DMS153 treated with DMSO at 0.1 percent for 48 hours (cell line): ENCODE results near the gene PCBP3.

Experiments used
- DNase-seq: peaks from one replicate; lab custom pipeline; 2025; ENCODE audit not compliant: unreplicated experiment; lab: John Stamatoyannopoulos, UW

PCBP3 gene

GRCh38 chr21:45723049-45723958 lies 79.8 kb downstream of the PCBP3 start:
- DNase-seq = no peak

DNA sequence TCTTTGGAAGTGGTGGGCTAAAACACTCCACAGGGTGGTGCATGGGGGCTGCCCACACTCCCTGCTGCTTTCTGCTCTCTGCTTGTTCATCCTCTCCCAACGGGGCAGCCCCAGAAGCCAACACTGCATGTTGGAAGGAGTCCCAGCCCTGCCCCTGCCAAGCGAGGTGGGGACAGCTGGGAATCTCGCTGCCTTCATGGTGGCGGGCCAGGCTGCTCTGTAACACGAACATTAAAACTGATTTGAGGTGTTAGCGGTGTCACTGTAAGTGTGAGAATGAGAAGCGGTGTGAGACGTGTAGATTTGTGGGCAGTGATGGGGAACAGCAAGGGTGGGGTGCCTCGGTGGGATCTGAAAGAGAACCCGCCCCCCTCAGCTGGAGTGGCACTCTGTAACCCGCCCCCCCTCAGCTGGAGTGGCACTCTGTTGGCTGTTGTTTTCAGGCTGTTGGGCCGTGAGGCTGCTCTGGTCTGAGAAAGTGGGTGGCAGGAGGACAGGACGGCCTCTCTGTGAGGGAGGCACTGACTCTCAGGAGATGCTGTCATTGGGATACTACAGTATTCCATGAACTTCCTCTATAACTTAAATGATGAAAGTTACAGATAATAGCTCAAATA lies 80.9 kb downstream of the PCBP3 start:
- DNase-seq = no peak

- DNase-seq = no peak
These were observed 81.7 kb downstream of the PCBP3 start for GRCh38 chr21:45724994-45725843.

DNA sequence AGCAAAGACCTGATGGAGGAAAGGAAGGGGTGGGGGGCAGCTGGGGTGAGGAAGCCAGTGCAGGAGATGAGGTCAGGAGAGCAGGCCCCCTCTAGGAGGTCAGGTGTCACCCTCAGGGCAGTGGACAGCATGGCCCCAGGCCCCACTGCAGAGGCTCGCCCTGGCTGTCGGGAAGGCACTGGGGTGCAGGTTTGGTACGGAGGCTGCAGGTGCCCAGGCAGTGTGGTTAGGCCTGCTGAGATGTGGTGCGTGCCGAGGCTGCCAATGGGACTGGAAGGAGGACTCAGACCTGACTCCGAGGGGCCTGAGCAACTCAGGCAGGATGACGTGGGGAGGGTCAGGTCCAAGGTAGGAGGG lies 82.3 kb downstream of the PCBP3 start:
- DNase-seq = no peak

DNA sequence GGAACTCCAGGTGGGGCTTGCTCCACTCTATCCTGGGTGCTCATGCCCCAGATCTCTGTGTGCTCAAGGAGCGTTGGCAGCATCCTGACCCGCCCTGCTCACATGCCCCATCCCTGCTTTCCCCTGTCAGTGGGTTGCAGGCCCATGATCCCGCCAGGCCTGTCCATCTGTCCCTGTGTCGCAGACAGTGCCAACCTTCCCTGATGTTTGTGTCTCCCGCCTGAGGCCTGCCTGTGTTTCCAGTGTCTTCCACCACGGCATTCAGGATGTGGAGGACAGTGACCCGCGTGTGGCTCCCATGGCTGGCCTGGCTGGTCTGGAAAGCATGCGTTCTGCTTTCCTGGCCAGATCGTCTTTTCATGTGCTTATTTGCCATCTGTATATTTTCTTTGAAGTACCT lies 82.9 kb downstream of the PCBP3 start:
- no peak for DNase-seq

- DNase-seq = no peak
These were observed 83.9 kb downstream of the PCBP3 start for GRCh38 chr21:45727390-45727789.

GRCh38 chr21:45735259-45736000 lies 91.9 kb downstream of the PCBP3 start:
- DNase-seq = no peak

DNA sequence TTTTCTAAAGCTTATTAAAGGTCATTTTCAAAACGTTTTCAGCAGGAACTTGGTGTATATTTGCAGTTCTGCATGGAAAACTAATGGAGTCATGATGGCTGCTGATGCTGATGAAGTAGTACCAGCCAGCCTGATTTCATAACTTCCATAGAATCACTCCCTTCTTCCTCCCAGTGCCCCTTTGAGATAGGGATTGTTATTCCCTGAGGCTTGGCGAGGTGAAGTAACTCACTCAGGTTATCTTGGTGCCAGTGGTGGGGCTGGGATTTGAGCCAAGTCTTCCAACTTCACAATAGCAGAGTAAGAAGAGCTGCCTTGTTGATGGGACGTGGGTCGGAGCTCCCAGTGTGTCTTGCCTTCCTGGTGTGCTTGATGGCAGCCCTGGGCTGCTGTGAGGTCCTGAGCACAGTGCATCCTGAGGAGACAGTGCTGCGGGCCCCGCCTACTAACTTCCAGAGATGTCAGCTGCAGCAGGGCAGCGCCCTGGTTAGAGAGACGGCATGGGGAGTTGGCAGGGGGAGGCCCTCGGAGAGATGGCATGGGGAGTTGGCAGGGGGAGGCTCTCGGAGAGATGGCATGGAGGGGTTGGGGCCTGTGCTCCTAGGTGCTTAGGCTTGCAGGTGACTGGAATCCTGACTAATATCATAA lies 92.6 kb downstream of the PCBP3 start:
- no peak for DNase-seq

- DNase-seq = no peak
These were observed 93.4 kb downstream of the PCBP3 start for GRCh38 chr21:45736690-45737484.

DNA sequence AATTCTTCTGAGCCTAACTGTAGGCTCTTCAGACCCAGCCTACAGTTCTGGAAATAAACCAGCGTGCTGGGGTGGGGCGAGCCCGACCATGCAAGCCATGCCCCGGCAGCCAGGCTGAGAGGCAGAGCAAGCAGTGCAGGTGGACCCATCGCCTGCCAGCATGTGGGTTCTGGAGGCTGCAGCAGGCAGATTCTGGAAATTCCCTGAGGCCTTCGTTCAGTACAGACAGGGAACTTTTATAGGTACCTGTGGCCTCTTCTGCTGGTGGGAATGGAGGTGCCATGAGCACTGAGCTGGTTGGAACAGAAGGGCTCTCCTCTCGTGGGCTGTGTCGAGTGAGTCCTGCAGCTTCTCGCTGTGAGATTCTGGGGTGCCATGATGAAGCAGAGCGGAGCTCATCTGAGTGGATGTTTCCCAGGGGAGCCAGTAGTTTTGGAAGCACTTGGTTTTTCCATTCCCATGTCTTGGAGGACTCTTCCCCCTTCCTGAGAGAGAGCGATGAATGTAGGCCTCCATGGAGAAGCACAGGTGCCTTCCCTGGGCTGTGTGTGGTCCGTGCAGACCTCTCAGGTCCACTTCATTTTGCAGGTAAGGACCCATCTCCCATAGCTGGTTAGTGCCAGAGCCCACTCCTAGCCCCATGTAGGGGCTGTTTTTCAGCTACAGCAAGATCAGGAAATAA lies 94.1 kb downstream of the PCBP3 start:
- no peak for DNase-seq

DNA sequence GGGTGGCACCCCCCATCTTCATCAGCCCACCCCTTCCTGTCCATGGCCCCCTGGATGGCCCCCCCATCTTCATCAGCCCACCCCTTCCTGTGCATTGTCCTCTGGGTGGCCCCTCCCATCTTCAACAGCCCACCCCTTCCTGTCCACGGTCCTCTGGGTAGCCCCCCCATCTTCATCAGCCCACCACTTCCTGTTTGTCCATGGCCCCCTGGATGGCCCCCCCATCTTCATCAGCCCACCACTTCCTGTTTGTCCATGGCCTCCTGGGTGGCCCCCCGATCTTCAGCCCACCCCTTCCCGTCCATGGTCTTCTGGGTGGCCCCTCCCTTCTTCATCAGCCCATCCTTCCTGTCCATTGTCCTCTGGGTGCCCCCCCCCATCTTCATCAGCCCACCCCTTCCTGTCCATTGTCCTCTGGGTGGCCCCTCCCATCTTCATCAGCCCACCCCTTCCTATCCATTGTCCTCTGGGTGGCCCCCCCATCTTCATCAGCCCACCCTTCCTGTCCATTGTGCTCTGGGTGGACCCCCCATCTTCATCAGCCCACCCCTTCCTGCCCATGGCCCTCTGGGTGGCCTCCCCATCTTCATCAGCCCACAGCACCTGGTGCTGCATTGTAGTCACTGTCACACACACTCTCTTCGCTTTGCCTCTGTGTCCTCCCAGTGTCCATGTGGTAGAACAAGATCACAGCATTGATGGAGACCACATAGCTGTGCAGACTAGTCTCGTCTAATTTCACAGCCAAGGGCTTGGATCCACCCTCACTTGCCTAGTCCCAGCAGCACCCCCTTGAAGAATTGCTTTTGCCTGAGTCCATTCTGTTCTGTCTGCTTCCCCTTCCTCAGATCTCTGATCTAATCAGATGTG lies 95.9 kb downstream of the PCBP3 start:
- DNase-seq = no peak

- no peak for DNase-seq
These were observed 96.5 kb downstream of the PCBP3 start for GRCh38 chr21:45740088-45740440.

GRCh38 chr21:45740491-45741357 lies 97.2 kb downstream of the PCBP3 start:
- no peak for DNase-seq

- DNase-seq = no peak
These were observed 98.2 kb downstream of the PCBP3 start for GRCh38 chr21:45741691-45742090.

GRCh38 chr21:45742247-45742646 lies 98.7 kb downstream of the PCBP3 start:
- no peak for DNase-seq

DNA sequence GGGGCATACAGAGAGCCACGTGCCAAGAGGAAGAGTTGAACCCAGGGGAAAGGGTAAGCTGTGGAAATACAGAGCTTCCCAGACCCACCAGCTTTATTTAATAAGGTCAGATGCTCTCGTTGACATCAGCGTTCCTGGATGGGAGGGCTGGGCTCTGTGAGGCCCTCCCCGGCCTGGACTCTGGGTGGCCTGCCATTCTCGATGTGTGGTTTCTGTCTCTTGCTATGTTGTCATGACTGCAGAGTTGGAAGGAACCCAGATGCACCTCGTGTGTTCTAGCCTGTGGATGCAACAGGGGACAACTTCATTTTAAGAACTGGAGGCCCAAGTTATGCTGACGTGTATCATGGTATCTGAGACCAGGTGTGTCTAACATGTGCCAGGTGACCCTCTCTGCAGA lies 101.7 kb downstream of the PCBP3 start:
- no peak for DNase-seq

GRCh38 chr21:45747233-45747766 lies 103.8 kb downstream of the PCBP3 start:
- no peak for DNase-seq
